Measurements from ENCODE around the gene VDR.

DNA sequence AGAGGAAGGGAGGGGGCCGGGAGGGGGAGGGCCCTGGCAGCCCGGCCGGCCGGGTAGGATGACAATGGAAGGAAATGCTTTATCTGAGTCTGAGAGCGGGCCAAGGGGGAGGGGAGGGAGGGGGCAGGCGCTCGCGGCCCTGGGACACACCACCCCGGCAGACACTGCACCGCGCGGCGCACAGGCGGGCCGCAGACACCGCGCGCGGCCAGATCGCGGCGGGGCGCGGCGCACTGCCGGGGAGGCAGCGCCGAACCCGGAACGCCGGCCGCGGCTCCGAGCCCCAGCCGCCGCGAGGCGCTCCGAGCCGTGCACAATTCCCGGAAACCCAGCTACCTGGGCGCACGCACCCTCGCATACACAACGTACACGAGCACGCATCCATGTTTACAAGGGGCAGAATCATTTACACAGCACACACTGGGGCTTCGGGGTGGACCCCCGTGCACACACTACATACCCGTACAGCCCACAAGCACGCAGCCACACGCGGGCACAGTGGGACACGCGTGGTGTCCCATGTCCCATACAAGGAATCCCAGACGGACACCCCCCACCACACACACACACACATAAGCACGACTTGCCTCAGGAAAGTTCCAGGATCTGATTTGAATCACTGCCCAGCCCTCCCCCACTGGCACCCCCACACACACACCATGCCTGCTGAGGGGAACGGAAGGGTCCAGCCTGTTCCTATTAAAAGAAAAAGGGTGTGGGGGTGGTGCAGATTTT is 84.7 kb downstream of the VDR start, which contains the start of gene HDAC7:
- TF ChIP-seq, protein P1, sequence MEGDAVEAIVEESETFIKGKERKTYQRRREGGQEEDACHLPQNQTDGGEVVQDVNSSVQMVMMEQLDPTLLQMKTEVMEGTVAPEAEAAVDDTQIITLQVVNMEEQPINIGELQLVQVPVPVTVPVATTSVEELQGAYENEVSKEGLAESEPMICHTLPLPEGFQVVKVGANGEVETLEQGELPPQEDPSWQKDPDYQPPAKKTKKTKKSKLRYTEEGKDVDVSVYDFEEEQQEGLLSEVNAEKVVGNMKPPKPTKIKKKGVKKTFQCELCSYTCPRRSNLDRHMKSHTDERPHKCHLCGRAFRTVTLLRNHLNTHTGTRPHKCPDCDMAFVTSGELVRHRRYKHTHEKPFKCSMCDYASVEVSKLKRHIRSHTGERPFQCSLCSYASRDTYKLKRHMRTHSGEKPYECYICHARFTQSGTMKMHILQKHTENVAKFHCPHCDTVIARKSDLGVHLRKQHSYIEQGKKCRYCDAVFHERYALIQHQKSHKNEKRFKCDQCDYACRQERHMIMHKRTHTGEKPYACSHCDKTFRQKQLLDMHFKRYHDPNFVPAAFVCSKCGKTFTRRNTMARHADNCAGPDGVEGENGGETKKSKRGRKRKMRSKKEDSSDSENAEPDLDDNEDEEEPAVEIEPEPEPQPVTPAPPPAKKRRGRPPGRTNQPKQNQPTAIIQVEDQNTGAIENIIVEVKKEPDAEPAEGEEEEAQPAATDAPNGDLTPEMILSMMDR (conservative IDR thresholded peaks at IDR 0.05) = no peak
- TF ChIP-seq ZFX (IDR thresholded peaks at IDR 0.05) = no peak

All from C4-2B (cell line).